ENCODE data around the gene ZNF480.

DNA sequence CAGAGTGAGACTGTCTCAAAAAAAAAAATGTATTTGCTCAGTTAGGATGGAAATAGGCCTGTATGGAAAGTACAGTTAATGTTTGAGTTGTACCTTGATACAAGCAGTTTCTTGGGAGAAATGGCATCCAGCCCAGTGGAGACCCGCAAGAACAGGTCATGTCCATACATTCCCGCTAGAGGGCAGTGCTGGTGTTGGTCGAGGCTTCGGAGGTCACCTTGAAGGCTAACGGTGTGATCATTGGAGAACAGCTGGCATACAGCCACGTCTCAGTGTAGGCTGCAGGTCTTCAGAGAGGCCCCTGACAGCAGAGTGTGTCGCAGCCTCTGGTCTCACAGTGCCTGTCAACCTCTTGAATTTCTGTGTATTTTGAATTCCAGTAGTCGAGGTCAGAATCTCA, 46.6 kb downstream of the ZNF480 start:
- peak; percentile 30 to 49 for TF ChIP-seq CTCF (IDR thresholded peaks at IDR 0.05; ENCODE audit: extremely low read depth in 1 of 2, insufficient read depth in 1 of 2, low read depth in 1 of 2, low read length in 2 of 2)
- TF ChIP-seq POLR2A (IDR thresholded peaks at IDR 0.05; ENCODE audit: low read depth, low read length): no peak
- no peak for TF ChIP-seq EZH2 (IDR thresholded peaks at IDR 0.05; ENCODE audit: borderline replicate concordance, low read depth, low read length, severe bottlenecking)
- TF ChIP-seq, protein P1, sequence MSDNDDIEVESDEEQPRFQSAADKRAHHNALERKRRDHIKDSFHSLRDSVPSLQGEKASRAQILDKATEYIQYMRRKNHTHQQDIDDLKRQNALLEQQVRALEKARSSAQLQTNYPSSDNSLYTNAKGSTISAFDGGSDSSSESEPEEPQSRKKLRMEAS (IDR thresholded peaks at IDR 0.05; ENCODE audit: insufficient read depth, insufficient read length): no peak
- no peak for TF ChIP-seq POLR2AphosphoS5 (IDR thresholded peaks at IDR 0.05; ENCODE audit: insufficient read depth, low read depth, low read length)
- TF ChIP-seq FOS (IDR thresholded peaks at IDR 0.05; ENCODE audit: borderline replicate concordance, insufficient read depth, low read length): no peak
- no peak for TF ChIP-seq MYC (IDR thresholded peaks at IDR 0.05; ENCODE audit: low read depth, low read length)
- no peak for TF ChIP-seq GATA2 (IDR thresholded peaks at IDR 0.05; ENCODE audit: insufficient read depth, insufficient read length, low read depth, low read length)
- no peak for TF ChIP-seq JUN (IDR thresholded peaks at IDR 0.05; ENCODE audit: borderline replicate concordance, insufficient read depth, insufficient read length, low read depth)

All from endothelial cell of umbilical vein (primary cell).